Activated effector memory CD4-positive, alpha-beta T cell treated with Interleukin-2 at 50 U/mL for 16 hours (primary cell): Measurements from ENCODE around the gene PCDHGA12.
"Not testable (repeated sequence)": the region's sequence is repeated elsewhere in the genome, so short reads cannot be mapped to it uniquely, and the experiment has no call there.

Source experiments
- DNase-seq: peaks from one replicate; pipeline ENCODE4 v3.0.0-alpha.2; 2020

The PCDHGA12 gene

DNA sequence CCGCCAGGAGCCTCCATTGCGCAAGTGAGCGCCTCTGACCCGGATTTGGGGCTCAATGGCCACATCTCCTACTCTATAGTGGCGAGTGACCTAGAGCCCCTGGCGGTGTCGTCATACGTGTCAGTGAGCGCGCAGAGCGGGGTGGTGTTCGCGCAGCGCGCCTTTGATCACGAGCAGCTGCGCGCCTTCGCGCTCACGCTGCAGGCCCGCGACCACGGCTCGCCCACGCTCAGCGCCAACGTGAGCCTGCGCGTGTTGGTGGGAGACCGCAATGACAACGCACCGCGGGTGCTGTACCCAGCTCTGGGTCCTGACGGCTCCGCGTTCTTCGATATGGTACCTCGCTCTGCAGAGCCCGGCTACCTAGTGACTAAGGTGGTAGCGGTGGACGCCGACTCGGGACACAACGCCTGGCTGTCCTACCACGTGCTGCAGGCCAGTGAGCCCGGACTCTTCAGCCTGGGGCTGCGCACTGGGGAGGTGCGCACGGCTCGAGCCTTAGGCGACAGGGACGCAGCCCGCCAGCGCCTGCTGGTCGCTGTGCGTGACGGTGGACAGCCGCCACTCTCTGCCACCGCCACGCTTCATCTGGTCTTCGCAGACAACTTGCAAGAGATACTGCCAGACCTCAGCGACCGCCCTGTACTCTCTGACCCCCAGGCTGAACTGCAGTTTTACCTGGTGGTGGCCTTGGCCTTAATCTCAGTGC is 20.6 kb upstream of the PCDHGA12 start:
- DNase-seq = no peak

DNA sequence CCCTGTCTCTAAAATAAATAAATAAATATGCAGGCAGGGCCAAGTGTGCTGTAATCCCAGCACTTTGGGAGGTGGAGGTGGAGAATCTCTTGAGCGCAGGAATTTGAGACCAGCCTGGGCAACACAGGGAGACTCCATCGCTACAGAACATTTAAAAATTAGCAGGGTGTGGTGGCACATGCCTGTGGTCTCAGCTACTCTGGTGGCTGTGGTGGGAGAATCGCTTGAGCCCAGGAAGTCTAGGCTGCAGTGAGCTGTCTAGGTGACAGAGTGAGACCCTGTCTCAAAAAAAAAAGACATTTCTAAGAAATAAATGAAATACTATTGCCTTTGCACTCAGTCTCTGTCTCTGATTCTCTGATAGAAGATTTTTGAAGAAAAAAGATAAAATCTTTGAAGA is 18.7 kb upstream of the PCDHGA12 start:
- DNase-seq = no peak

DNA sequence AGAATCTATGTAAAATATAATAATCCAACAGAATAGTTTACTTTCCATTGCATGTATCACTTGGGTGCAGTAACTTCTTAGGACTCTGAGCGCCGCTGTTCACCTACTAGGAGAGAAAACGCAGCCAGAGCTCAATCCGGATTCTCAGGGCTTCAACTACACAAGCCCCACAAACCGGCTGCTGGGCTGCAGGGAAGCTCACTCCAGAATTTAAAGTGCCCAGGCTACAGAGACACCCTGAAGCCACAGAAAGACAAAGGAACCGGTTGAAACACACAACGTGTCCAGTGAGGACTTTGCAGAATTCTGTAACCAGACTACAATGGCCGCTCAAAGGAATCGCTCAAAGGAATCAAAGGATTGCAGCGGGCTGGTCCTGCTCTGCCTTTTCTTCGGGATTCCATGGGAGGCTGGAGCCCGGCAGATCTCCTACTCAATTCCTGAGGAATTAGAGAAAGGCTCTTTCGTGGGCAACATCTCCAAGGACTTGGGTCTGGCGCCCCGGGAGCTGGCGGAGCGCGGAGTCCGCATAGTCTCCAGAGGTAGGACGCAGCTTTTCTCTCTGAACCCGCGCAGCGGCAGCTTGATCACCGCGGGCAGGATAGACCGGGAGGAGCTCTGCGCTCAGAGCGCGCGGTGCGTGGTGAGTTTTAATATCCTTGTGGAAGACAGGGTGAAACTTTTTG is 17.3 kb upstream of the PCDHGA12 start, which contains the start of gene PCDHGA10:
Gene PCDHGA10 (plus strand): TSS at position 134 of the 686 bp plus-strand sequence. CDS start 189 bp downstream, at position 323.
- peak; percentile 33 for DNase-seq

DNA sequence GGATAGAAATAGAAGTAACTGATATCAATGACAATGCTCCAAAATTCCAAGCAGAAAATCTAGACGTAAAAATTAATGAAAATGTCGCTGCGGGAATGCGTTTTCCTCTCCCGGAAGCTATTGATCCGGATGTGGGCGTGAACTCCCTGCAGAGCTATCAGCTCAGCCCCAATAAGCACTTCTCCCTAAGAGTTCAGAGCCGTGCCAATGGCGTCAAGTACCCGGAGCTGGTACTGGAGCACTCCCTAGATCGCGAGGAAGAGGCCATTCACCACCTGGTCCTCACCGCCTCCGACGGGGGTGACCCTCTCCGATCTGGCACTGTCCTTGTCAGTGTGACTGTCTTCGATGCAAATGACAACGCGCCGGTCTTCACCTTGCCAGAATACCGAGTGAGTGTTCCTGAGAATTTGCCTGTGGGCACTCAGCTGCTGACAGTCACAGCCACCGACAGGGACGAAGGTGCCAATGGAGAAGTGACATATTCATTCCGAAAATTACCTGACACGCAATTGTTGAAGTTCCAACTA is 16.7 kb upstream of the PCDHGA12 start:
- DNase-seq = no peak

DNA sequence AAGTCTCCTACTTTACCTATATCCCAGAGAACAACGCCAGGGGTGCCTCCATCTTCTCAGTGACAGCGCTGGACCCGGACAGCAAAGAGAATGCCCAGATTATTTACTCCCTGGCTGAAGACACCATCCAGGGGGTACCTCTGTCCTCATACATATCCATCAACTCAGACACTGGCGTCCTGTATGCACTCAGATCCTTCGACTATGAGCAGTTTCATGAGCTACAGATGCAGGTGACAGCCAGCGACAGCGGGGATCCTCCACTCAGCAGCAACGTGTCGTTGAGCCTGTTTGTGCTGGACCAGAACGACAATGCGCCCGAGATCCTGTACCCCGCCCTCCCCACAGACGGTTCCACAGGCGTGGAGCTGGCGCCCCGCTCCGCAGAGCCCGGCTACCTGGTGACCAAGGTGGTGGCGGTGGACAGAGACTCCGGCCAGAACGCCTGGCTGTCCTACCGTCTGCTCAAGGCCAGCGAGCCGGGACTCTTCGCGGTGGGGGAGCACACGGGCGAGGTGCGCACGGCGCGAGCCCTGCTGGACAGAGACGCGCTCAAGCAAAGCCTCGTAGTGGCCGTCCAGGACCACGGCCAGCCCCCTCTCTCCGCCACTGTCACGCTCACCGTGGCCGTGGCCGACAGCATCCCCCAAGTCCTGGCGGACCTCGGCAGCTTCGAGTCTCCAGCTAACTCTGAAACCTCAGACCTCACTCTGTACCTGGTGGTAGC is 15.6 kb upstream of the PCDHGA12 start:
- not testable (repeated sequence) for DNase-seq

DNA sequence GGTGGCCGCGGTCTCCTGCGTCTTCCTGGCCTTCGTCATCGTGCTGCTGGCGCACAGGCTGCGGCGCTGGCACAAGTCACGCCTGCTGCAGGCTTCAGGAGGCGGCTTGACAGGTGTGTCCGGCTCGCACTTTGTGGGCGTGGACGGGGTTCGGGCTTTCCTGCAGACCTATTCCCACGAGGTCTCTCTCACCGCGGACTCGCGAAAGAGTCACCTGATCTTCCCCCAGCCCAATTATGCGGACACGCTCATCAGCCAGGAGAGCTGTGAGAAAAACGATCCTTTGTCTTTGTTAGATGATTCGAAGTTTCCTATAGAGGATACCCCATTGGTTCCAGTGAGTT is 15.1 kb upstream of the PCDHGA12 start:
- not testable (repeated sequence) for DNase-seq

DNA sequence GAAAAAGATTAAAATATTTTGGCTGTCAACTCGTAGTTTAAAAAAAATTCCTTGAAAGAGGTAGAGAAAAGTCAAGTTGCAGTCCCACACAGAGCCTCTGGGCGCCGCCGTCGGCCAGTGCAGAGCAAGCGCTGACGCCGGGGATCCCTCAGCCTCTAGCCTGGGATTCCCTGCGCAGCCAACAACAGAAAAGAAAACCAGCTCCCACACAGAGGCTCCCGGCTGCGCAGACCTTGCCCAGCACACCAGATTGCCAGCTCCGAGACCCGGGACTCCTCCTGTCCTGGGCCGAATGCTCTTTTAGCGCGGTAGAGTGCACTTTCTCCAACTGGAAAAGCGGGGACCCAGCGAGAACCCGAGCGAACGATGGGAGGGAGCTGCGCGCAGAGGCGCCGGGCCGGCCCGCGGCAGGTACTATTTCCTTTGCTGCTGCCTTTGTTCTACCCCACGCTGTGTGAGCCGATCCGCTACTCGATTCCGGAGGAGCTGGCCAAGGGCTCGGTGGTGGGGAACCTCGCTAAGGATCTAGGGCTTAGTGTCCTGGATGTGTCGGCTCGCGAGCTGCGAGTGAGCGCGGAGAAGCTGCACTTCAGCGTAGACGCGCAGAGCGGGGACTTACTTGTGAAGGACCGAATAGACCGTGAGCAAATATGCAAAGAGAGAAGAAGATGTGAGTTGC is 12.7 kb upstream of the PCDHGA12 start, which contains the start of gene PCDHGB7:
Gene PCDHGB7 (plus strand): TSS at position 184 of the 679 bp plus-strand sequence. CDS start 183 bp downstream, at position 367.
- DNase-seq = not testable (repeated sequence)

DNA sequence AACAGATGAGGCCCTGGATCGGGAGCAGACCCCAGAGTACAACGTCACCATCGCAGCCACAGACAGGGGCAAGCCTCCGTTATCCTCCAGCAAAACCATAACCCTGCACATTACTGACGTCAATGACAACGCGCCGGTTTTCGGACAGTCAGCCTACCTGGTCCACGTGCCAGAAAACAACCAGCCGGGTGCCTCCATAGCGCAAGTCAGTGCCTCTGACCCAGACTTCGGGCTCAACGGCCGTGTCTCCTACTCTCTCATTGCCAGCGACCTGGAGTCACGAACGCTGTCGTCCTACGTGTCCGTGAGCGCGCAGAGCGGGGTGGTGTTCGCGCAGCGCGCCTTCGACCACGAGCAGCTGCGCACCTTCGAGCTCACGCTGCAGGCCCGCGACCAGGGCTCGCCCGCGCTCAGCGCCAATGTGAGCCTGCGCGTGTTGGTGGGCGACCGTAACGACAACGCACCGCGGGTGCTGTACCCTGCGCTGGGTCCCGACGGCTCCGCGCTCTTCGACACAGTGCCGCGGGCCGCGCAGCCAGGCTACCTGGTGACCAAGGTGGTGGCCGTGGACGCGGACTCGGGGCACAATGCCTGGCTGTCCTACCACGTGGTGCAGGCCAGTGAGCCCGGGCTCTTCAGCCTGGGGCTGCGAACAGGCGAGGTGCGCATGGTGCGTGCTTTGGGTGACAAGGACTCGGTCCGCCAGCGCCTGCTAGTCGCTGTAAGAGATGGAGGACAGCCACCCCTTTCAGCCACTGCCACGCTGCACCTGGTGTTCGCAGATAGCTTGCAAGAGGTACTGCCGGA is 11.0 kb upstream of the PCDHGA12 start:
- no peak for DNase-seq

DNA sequence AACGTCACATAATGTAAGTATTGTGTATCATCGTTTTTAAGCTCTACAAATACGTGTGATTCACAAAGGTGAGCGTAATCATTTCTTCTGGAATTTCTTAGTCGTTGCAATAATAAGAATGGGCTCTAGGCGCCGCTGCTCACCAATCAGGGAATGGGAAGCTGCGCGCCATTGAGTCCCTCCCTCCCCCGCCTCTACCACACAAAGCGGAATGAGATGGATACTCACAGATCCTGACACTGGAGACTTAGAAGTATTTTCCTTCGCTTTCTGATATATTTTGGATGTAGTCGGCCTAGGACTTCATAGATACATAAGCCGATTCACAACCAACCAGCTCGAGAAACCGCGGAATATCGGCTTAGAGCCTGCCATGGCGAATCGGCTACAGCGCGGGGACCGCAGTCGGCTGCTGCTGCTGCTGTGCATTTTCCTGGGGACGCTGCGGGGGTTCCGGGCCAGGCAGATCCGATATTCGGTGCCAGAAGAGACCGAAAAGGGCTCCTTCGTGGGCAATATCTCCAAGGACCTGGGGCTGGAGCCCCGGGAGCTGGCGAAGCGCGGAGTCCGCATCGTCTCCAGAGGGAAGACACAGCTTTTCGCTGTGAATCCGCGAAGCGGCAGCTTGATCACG is 9.3 kb upstream of the PCDHGA12 start, which contains the start of gene PCDHGA11:
Gene PCDHGA11 (plus strand): TSS at position 197 of the 634 bp plus-strand sequence. CDS start 177 bp downstream, at position 374.
- DNase-seq = no peak

DNA sequence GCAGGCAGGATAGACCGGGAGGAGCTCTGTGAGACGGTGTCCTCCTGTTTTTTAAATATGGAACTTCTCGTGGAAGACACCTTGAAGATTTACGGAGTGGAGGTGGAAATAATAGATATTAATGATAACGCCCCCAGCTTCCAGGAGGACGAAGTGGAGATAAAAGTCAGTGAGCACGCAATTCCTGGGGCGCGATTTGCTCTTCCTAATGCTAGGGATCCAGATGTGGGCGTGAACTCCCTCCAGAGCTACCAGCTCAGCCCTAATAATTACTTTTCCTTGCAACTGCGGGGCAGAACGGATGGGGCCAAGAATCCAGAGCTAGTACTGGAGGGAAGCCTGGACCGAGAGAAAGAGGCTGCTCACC is 8.8 kb upstream of the PCDHGA12 start:
- DNase-seq = no peak

DNA sequence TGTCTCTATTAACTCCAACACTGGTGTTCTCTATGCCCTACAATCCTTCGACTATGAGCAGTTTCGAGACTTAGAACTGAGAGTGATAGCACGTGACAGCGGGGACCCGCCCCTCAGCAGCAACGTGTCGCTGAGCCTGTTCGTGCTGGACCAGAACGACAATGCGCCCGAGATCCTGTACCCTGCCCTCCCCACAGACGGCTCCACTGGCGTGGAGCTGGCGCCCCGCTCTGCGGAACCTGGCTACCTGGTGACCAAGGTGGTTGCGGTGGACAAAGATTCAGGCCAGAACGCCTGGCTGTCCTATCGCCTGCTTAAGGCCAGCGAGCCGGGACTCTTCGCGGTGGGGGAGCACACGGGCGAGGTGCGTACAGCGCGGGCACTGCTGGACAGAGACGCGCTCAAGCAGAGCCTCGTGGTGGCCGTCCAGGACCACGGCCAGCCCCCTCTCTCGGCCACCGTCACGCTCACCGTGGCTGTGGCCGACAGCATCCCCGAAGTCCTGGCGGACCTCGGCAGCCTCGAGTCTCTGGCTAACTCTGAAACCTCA is 7.5 kb upstream of the PCDHGA12 start:
- no peak for DNase-seq

DNA sequence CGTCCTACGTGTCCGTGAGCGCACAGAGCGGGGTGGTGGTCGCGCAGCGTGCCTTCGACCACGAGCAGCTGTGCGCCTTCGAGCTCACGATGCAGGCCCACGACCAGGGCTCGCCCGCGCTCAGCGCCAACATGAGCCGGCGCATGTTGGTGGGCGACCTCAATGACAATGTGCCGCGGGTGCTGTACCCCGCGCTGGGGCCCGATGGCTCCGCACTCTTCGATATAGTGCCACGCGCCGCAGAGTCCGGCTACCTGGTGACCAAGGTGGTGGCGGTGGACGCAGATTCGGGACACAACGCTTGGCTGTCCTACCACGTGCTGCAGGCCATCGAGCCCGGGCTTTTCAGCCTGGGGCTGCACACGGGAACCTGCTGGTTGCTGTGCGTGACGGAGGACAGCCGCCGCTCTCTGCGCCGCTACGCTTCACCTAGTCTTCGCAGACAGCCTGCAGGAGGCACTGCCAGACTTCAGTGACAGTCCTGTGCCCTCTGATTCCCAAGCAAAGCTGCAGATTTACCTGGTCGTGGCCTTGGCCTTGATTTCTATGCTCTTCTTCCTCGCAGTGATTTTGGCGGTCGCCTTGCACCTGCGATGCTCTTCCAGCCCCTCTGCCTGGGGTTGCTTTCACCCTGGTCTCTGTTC is 2.4 kb upstream of the PCDHGA12 start:
- no peak for DNase-seq

DNA sequence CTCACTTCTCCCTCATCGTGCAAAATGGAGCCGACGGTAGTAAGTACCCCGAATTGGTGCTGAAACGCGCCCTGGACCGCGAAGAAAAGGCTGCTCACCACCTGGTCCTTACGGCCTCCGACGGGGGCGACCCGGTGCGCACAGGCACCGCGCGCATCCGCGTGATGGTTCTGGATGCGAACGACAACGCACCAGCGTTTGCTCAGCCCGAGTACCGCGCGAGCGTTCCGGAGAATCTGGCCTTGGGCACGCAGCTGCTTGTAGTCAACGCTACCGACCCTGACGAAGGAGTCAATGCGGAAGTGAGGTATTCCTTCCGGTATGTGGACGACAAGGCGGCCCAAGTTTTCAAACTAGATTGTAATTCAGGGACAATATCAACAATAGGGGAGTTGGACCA is 979 bp downstream of the PCDHGA12 start:
- no peak for DNase-seq

DNA sequence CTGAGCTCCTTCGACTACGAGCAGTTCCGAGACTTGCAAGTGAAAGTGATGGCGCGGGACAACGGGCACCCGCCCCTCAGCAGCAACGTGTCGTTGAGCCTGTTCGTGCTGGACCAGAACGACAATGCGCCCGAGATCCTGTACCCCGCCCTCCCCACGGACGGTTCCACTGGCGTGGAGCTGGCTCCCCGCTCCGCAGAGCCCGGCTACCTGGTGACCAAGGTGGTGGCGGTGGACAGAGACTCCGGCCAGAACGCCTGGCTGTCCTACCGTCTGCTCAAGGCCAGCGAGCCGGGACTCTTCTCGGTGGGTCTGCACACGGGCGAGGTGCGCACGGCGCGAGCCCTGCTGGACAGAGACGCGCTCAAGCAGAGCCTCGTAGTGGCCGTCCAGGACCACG is 2.0 kb downstream of the PCDHGA12 start:
- DNase-seq = not testable (repeated sequence)

DNA sequence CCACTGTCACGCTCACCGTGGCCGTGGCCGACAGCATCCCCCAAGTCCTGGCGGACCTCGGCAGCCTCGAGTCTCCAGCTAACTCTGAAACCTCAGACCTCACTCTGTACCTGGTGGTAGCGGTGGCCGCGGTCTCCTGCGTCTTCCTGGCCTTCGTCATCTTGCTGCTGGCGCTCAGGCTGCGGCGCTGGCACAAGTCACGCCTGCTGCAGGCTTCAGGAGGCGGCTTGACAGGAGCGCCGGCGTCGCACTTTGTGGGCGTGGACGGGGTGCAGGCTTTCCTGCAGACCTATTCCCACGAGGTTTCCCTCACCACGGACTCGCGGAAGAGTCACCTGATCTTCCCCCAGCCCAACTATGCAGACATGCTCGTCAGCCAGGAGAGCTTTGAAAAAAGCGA is 2.4 kb downstream of the PCDHGA12 start:
- not testable (repeated sequence) for DNase-seq

DNA sequence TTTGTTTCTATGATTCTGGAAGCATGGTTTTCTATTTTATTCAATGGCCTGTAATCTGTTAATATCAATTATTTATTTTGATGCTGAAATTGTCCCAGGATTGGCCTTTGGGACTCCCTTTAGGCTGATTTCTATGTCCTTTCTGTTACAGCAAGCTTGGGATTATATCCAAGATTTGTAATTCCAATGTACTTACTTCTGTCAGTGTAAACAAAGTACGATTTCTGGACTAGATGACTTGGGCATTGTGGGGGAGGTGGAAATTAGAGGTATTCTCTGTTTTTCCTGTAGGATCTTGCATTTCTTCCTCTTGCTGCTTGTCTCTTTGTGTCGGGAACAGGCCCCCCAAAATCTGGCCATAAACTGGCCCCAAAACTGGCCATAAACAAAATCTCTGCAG is 3.7 kb downstream of the PCDHGA12 start:
- no peak for DNase-seq

DNA sequence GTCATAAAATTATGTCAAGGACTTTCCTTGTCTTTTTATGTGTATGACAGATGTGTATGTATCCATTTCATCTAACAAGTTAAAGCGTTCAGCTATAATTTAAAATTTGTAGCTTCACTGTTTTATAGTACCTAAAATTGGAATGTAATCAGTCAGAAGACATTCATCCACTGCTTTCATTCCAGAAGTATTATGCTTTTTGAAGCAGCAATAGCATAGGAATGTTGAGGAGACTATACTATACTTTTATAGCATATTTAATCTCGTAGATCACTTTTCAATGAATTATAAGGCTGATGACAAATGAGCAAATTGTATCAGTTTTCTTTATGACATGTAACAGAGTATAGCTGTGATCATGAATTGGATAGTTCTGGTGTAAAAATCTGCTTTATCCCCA is 6.9 kb downstream of the PCDHGA12 start:
- no peak for DNase-seq

DNA sequence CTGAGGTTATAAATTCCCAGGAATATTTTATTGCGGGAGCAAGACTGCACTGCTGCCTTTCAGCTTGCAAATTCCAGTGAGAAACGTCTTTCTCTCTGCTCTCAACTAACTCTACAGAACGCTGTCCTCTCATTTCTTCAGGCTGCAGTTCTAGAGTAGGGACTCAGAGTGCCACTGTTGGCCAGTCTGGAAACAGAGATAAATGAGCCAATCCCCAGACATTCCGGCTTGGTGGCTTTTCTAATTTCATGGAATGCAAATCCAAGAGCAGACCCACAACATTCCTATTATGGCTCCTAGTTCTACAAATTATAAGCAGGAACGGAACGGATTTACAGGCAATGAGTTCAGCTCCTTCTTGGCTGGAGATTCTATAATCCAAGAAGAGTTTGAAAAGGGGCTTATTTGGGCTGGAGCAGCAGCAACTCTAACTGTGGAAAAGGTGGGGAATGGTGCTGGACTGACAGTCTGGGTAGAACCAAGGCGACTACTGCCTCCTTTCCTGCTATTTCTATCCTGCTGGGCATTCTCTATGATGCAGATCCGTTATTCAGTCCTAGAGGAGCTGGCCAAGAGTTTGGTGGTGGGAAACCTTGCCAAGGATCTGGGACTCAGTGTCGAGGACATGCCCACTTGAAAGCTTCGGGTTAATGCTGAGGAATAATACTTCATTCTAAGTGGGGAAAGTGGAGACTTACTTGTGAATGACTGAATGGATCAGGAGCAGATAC is 9.3 kb downstream of the PCDHGA12 start:
- DNase-seq = no peak

DNA sequence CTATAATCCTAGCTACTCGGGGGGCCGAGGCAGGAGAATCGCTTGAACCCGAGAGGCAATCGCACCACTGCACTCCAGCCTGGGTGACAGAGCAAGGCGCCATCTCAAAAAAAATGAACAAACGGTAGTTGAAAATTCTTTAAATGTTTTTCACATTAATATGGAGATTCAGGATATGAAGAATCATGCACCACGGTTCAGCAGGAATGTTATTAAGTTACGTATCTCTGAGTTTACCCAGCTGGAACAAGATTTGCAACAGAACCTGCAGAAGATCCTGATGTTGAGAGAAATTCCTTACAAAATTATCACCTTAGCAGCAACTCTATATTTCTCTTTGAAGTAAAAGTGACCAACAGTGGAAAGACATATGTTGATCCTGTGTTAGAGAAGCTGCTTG is 10.0 kb downstream of the PCDHGA12 start:
- no peak for DNase-seq
